HPDE6-E6E7 (cell line): ENCODE measurements around the gene FAM193A.
"Not testable (repeated sequence)": the region's sequence is repeated elsewhere in the genome, so short reads cannot be mapped to it uniquely, and the experiment has no call there.

Experiments
- DNase-seq: peaks from one replicate; pipeline ENCODE4 v3.0.0; 2011; ENCODE audit warnings: missing footprints; ENCODE audit errors: extremely low spot score

FAM193A gene

GRCh38 chr4:2515830-2516550 is 20.5 kb upstream of the FAM193A start:
- DNase-seq, result no peak

- no peak for DNase-seq
Measured at GRCh38 chr4:2516635-2517034, 19.8 kb upstream of the FAM193A start.

- no peak for DNase-seq
Measured at GRCh38 chr4:2526559-2526958, 9.9 kb upstream of the FAM193A start.

GRCh38 chr4:2534904-2535375 is 1.5 kb upstream of the FAM193A start:
- DNase-seq, result no peak

- no peak for DNase-seq
Measured at GRCh38 chr4:2535376-2536192, 863 bp upstream of the FAM193A start.

- no peak for DNase-seq
Measured at GRCh38 chr4:2537011-2537830, 774 bp downstream of the FAM193A start.

GRCh38 chr4:2543580-2544191 is 7.2 kb downstream of the FAM193A start:
- DNase-seq, result not testable (repeated sequence)

- DNase-seq, result no peak
Measured at GRCh38 chr4:2545321-2546013, 9.0 kb downstream of the FAM193A start.

- no peak for DNase-seq
Measured at GRCh38 chr4:2546286-2546823, 9.9 kb downstream of the FAM193A start.

GRCh38 chr4:2546961-2547691 is 10.7 kb downstream of the FAM193A start:
- not testable (repeated sequence) for DNase-seq

GRCh38 chr4:2551118-2551517 is 14.7 kb downstream of the FAM193A start:
- no peak for DNase-seq

- DNase-seq, result no peak
Measured at GRCh38 chr4:2552806-2553205, 16.4 kb downstream of the FAM193A start.

- no peak for DNase-seq
Measured at GRCh38 chr4:2558301-2558700, 21.9 kb downstream of the FAM193A start.

GRCh38 chr4:2560167-2560566 is 23.7 kb downstream of the FAM193A start:
- no peak for DNase-seq

GRCh38 chr4:2565533-2565932 is 29.1 kb downstream of the FAM193A start:
- no peak for DNase-seq

- DNase-seq, result no peak
Measured at GRCh38 chr4:2570036-2570435, 33.6 kb downstream of the FAM193A start.

- DNase-seq, result no peak
Measured at GRCh38 chr4:2570551-2571222, 34.2 kb downstream of the FAM193A start.

GRCh38 chr4:2572076-2572475 is 35.6 kb downstream of the FAM193A start:
- no peak for DNase-seq

GRCh38 chr4:2572866-2573265 is 36.4 kb downstream of the FAM193A start:
- DNase-seq, result no peak

- DNase-seq, result no peak
Measured at GRCh38 chr4:2574009-2574408, 37.6 kb downstream of the FAM193A start.
